Hypothalamus (tissue), 51 donors: ENCODE results near the gene LTBP1.
"Not testable (repeated sequence)": the region's sequence is repeated elsewhere in the genome, so short reads cannot be mapped to it uniquely, and the experiment has no call there.

ENCODE experiments used
- DNase-seq, 51 donors: peaks; one replicate each; lab custom pipeline; 2025; lab: John Stamatoyannopoulos, UW

The LTBP1 gene

GRCh38 chr2:33389695-33390094, 442.9 kb downstream of the LTBP1 start:
- DNase-seq: not testable (repeated sequence)

GRCh38 chr2:33391529-33392255, 444.9 kb downstream of the LTBP1 start:
- no peak for DNase-seq

GRCh38 chr2:33392366-33392765, 445.6 kb downstream of the LTBP1 start:
- no peak for DNase-seq

- DNase-seq: no peak
These were observed 448.3 kb downstream of the LTBP1 start for GRCh38 chr2:33395034-33395433.

GRCh38 chr2:33395655-33396249, 449.0 kb downstream of the LTBP1 start:
- DNase-seq: peak in 7 of 51 donors; percentile 1 to 34 (median 8)

- no peak for DNase-seq
These were observed 457.6 kb downstream of the LTBP1 start for GRCh38 chr2:33404321-33404720.

- DNase-seq: no peak
These were observed 459.9 kb downstream of the LTBP1 start for GRCh38 chr2:33406622-33407021.

- no peak for DNase-seq
These were observed 461.4 kb downstream of the LTBP1 start for GRCh38 chr2:33408109-33408508.

GRCh38 chr2:33409417-33409955, 462.7 kb downstream of the LTBP1 start:
- no peak for DNase-seq

GRCh38 chr2:33411765-33412164, 465.0 kb downstream of the LTBP1 start:
- DNase-seq: no peak

GRCh38 chr2:33412920-33413319, 466.2 kb downstream of the LTBP1 start:
- DNase-seq: peak in 5 of 51 donors; percentile 5 to 28 (median 5)

GRCh38 chr2:33419581-33420200, 472.9 kb downstream of the LTBP1 start:
- no peak for DNase-seq

GRCh38 chr2:33420726-33421125, 474.0 kb downstream of the LTBP1 start:
- DNase-seq: no peak

- no peak for DNase-seq
These were observed 475.1 kb downstream of the LTBP1 start for GRCh38 chr2:33421820-33422219.

GRCh38 chr2:33425161-33425560, 478.4 kb downstream of the LTBP1 start:
- DNase-seq: no peak

- DNase-seq: no peak
These were observed 478.9 kb downstream of the LTBP1 start for GRCh38 chr2:33425586-33426031.

GRCh38 chr2:33426666-33427231, 480.0 kb downstream of the LTBP1 start:
- DNase-seq: no peak

- no peak for DNase-seq
These were observed 483.3 kb downstream of the LTBP1 start for GRCh38 chr2:33430077-33430476.

- no peak for DNase-seq
These were observed 484.1 kb downstream of the LTBP1 start for GRCh38 chr2:33430856-33431255.

- DNase-seq: no peak
These were observed 486.1 kb downstream of the LTBP1 start for GRCh38 chr2:33432871-33433270.
